HEK293T (cell line): ENCODE data around the gene LTV1.

Experiments
- CTCF ChIA-PET: fragments of 350-600 bp; formaldehyde crosslinking; extraction: SDS; loops from one replicate; lab custom pipeline; 2021; ENCODE audit warnings: antibody characterized with exemption, inconsistent platforms; lab: Yijun Ruan, JAX
- POLR2A ChIA-PET: fragments of 350-600 bp; formaldehyde crosslinking; extraction: SDS; loops from one replicate; lab custom pipeline; 2020; ENCODE audit warnings: antibody characterized with exemption, inconsistent platforms; lab: Yijun Ruan, JAX
- DNase-seq: peaks from one replicate; pipeline ENCODE4 v3.0.0; 2012; ENCODE audit warnings: mixed read lengths; ENCODE audit errors: extremely low spot score
- ARNT ChIP-seq: fragments of 450-650 bp; IDR thresholded peaks from 2 replicates; pipeline ENCODE4 v1.6.1; 2017; ENCODE audit warnings: mild to moderate bottlenecking
- BHLHE40 ChIP-seq: fragments of 450-650 bp; IDR thresholded peaks from 2 replicates; pipeline ENCODE4 v1.6.1; 2016; ENCODE audit warnings: mild to moderate bottlenecking, moderate library complexity, borderline replicate concordance
- CTBP1 ChIP-seq: fragments of 450-650 bp; IDR thresholded peaks from 2 replicates; pipeline ENCODE4 v1.6.1; 2016; ENCODE audit warnings: borderline replicate concordance
- ELF4 ChIP-seq: fragments of 450-650 bp; IDR thresholded peaks from 2 replicates; pipeline ENCODE4 v1.6.1; 2017; ENCODE audit warnings: antibody characterized with exemption
- FOXA1 ChIP-seq: fragments of 450-650 bp; IDR thresholded peaks from 2 replicates; pipeline ENCODE4 v1.6.1; 2016; ENCODE audit warnings: mild to moderate bottlenecking
- FOXK2 ChIP-seq: fragments of 450-650 bp; IDR thresholded peaks from 2 replicates; pipeline ENCODE4 v1.6.1; 2016; ENCODE audit warnings: mild to moderate bottlenecking
- FOXM1 ChIP-seq: fragments of 450-650 bp; IDR thresholded peaks from 2 replicates; pipeline ENCODE4 v1.6.1; 2017; ENCODE audit warnings: mild to moderate bottlenecking, borderline replicate concordance
- HDGF ChIP-seq: fragments of 450-650 bp; IDR thresholded peaks from 2 replicates; pipeline ENCODE4 v1.6.1; 2017; ENCODE audit warnings: antibody characterized with exemption, borderline replicate concordance
- L3MBTL2 ChIP-seq: fragments of 450-650 bp; conservative IDR thresholded peaks from 2 replicates; pipeline ENCODE4 v1.6.1; 2016; ENCODE audit warnings: mild to moderate bottlenecking
- LEF1 ChIP-seq: fragments of 450-650 bp; IDR thresholded peaks from 2 replicates; pipeline ENCODE4 v1.6.1; 2017; ENCODE audit warnings: mild to moderate bottlenecking, borderline replicate concordance
- NFRKB ChIP-seq: fragments of 450-650 bp; IDR thresholded peaks from 2 replicates; pipeline ENCODE4 v1.6.1; 2016; ENCODE audit warnings: mild to moderate bottlenecking, moderate library complexity
- PKNOX1 ChIP-seq: fragments of 450-650 bp; IDR thresholded peaks from 2 replicates; pipeline ENCODE4 v1.6.1; 2016
- SP1 ChIP-seq: fragments of 450-650 bp; IDR thresholded peaks from 2 replicates; pipeline ENCODE4 v1.6.1; 2017
- SUZ12 ChIP-seq: fragments of 450-650 bp; IDR thresholded peaks from 2 replicates; pipeline ENCODE4 v1.6.1; 2016; ENCODE audit warnings: mild to moderate bottlenecking
- TARDBP ChIP-seq: fragments of 450-650 bp; IDR thresholded peaks from 2 replicates; pipeline ENCODE4 v1.6.1; 2016
- ZNF384 ChIP-seq: fragments of 450-650 bp; IDR thresholded peaks from 2 replicates; pipeline ENCODE4 v1.6.1; 2016

The LTV1 gene

GRCh38 chr6:143877584-143878271 is 34.6 kb downstream of the LTV1 start:
- ChIA-PET CTCF (no interaction called here), POLR2A (no interaction called here)
- DNase-seq = no peak
- TF ChIP-seq PKNOX1 (no peak), HDGF (no peak)

GRCh38 chr6:143878272-143878760 is 35.2 kb downstream of the LTV1 start:
- CTCF ChIA-PET = no interaction called here
- POLR2A ChIA-PET = no interaction called here
- TF ChIP-seq TARDBP (no peak), BHLHE40 (no peak), HDGF (no peak), FOXK2 (no peak)
- no peak for DNase-seq

GRCh38 chr6:143880412-143880811 is 37.3 kb downstream of the LTV1 start:
- TF ChIP-seq ELF4 (no peak), PKNOX1 (no peak), HDGF (no peak), SUZ12 (no peak), FOXA1 (no peak), BHLHE40 (no peak), LEF1 (no peak), ZNF384 (no peak), CTBP1 (no peak), FOXK2 (no peak), FOXM1 (no peak), TARDBP (no peak), L3MBTL2 (no peak), NFRKB (no peak), ARNT (no peak), SP1 (no peak)
- DNase-seq = no peak
- POLR2A ChIA-PET = no interaction called here
- CTCF ChIA-PET = no interaction called here

GRCh38 chr6:143882401-143882930 is 39.3 kb downstream of the LTV1 start:
- CTCF ChIA-PET = no interaction called here
- no peak for TF ChIP-seq ELF4
- TF ChIP-seq SP1 = no peak
- no peak for TF ChIP-seq ZNF384
- TF ChIP-seq NFRKB = no peak
- TF ChIP-seq LEF1 = no peak
- TF ChIP-seq TARDBP = no peak
- TF ChIP-seq SUZ12 = no peak
- TF ChIP-seq ARNT = no peak
- TF ChIP-seq HDGF = no peak
- TF ChIP-seq FOXM1 = no peak
- no peak for TF ChIP-seq FOXA1
- no peak for TF ChIP-seq BHLHE40
- no peak for TF ChIP-seq CTBP1
- TF ChIP-seq FOXK2 = no peak
- no peak for TF ChIP-seq L3MBTL2
- no peak for TF ChIP-seq PKNOX1

DNA sequence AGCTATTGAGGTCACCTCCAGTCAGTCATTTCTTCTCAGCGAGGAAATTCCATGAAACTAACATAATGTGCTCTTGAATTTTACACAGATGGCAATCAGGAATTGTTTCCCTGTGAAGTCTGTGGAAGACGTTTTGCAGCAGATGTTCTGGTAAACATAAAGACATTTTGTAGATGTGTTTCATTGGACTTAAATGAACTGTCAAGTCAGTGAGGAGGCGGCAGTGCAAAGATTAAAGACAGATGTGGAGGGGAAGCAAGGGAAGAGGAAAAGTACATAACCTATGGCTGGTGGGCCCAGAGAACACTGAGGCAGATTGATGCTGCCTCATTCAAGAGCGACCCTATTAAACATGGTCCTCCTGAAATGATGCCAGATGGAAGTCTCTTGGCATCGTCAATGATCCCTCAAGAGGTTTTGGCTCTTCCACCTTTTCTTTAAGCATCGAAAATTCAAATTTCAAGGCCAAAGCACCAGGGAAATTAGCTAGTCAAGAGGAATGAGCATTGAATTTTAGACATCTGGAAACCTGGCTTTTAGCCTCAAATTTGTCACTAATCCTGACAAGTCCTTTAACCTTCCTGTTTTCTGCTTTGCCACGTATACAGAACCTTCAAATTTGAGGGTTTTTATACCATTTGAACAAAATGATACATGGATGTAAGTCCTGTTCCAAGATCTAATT is 41.2 kb downstream of the LTV1 start:
- TF ChIP-seq CTBP1 (no peak), SP1 (no peak), ARNT (no peak), PKNOX1 (no peak), HDGF (no peak), ZNF384 (no peak), BHLHE40 (no peak), NFRKB (no peak), ELF4 (no peak), FOXM1 (no peak), LEF1 (no peak), L3MBTL2 (no peak), FOXA1 (no peak), TARDBP (no peak)
- no peak for DNase-seq
- ChIA-PET POLR2A (no interaction called here), CTCF (no interaction called here)

More at GRCh38 chr6:143882401-143882930, 39.3 kb downstream of the LTV1 start:
- DNase-seq = no peak
- POLR2A ChIA-PET = no interaction called here
